OCI-LY1 (cell line): ENCODE measurements around the gene GDF7.

Experiments used
- CTCF ChIP-seq: fragments of 200-600 bp; sonication (generic), shearing (Covaris generic); IDR thresholded peaks from 2 replicates; pipeline ENCODE4 v1.5.1; 2017; ENCODE audit warnings: mild to moderate bottlenecking, antibody characterized with exemption, low read length, moderate library complexity, mixed read lengths
- EZH2 ChIP-seq: fragments of 200-600 bp; sonication (generic), shearing (Covaris generic); IDR thresholded peaks from 2 replicates; pipeline ENCODE4 v1.8.0; 2017; ENCODE audit warnings: borderline replicate concordance, mixed run types, mild to moderate bottlenecking, antibody characterized with exemption, low read length, moderate library complexity, mixed read lengths

- no peak for TF ChIP-seq EZH2
- no peak for TF ChIP-seq CTCF
Measured at GRCh38 chr2:20671736-20672080, 4.8 kb downstream of the GDF7 start.
